CD4-positive, alpha-beta T cell treated with Interferon gamma for 1 hour (primary cell): ENCODE data around the gene ARID5A.
"Not testable (repeated sequence)": the region's sequence is repeated elsewhere in the genome, so short reads cannot be mapped to it uniquely, and the experiment has no call there.

Experiments used
- DNase-seq: peaks from one replicate; pipeline ENCODE4 v3.0.0-alpha.2; 2020

The ARID5A gene, protein sequence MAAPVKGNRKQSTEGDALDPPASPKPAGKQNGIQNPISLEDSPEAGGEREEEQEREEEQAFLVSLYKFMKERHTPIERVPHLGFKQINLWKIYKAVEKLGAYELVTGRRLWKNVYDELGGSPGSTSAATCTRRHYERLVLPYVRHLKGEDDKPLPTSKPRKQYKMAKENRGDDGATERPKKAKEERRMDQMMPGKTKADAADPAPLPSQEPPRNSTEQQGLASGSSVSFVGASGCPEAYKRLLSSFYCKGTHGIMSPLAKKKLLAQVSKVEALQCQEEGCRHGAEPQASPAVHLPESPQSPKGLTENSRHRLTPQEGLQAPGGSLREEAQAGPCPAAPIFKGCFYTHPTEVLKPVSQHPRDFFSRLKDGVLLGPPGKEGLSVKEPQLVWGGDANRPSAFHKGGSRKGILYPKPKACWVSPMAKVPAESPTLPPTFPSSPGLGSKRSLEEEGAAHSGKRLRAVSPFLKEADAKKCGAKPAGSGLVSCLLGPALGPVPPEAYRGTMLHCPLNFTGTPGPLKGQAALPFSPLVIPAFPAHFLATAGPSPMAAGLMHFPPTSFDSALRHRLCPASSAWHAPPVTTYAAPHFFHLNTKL

DNA sequence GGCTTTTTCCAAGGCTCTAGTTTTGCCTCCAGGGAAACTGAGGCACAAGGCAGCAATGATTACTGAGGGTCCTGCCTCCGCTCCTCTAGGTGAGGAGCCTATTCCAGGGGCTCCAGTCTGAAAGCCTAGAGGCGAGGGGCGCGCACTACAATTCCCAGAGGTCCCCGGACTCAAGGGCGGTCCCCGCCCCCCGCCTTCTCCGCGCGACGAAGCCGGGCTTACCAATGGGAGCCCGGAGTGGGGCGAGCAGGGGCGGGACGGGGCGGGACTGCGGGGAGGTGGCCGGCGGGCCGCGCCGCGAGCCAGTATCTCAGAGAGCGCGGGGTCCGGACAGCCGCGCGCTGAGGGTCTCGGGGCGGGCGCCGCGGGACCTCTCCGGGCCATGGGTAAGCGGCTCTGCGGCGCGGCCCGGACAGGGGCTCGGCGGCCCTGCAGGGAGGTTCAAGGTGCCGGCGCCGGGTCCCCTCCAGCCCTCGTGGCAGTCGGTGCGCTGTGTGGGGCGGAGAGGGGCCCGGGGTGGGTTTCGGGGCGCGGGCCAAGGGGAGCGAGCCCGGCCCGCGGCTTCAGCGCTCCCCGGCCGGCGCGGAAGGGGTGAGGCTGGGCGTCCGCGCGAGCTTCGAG lies at the start of gene ARID5A:
Gene ARID5A, plus strand, starts transcription at position 308 of the 621 bp plus-strand sequence. Its CDS starts 75 bp downstream, at position 383.
- DNase-seq = peak; percentile 91

DNA sequence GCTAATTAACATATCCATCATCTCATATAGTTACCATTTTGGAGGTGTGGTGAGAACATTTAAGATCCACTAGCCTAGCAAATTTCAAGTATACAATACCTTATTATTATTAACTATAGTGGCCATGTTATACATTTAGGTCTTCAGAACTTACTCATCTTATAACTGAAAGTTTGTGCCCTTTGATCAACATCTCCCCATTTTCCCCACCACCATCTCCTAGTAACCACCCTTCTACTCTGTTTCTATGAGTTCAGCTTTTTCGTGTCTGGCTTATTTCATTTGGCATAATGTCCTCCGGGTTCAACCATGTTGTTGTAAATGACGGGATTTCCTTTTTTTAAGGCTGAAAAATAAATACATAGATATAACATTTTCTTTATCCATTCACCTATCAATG lies 47.3 kb upstream of the ARID5A start:
- DNase-seq = no peak

DNA sequence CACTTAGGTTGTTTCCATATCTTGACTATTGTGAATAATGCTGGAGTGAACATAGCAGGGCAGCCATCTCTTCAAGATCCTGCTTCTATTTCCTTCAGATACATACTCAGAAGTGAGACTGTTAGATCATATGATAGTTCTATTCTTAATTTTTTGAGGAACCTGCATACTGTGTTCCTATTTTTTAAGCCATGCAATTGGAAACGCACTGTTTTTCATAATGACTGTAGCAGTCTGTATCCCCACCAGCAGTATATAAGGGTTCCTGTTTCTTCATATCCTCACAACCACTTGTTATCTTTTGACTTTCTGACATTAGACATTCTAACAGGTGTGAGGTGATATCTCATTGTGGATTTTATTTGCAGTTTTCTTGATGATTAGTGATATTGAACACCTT lies 46.9 kb upstream of the ARID5A start:
- DNase-seq = no peak

DNA sequence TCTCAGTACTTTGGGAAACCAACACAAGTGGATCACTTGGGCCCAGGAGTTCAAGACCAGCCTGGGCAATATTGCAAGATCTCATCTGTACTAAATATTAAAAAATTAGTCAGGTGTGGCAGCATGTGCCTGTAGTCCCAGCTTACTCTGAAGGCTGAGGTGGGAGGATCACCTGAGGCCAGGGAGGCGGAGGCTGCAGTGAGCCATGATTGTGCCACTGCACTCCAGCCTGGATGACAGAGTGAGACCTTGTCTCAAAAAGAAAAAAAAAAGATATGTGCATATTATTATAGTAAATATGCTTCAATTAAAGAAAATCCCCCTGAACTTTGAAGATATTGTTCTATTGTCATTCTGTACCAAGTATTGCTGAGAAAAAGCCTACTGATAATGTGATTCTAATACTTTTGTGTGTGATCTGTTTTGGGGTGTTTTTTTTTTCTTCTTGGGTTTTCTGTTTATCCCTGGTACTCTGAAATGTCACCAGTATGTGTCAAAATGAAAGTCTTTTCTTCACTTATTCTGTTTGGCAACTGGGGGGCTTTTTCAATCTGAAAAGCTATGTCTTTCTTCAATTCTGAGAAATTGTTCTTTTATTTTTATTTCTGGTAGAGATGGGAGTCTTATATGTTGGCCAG lies 44.6 kb upstream of the ARID5A start:
- no peak for DNase-seq

DNA sequence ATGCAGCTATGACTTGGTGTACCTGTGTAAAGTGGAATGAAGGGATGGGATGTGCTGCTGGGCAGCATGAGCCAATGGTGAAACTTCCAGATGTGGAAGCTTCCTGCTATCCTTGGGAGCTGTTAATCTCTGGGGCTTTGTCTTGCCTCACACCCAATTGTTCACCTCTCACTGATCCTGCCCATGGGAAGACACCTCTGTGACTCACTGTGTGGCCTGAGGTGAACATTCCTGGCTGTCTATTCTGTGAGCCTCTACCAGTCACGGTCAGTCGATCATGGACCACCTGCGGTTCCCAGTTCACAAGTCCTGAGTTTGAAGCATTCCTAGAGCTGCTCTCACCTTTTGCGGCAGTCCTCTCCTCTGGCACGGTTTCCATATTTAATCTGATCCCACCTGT lies 43.5 kb upstream of the ARID5A start:
- DNase-seq = no peak

DNA sequence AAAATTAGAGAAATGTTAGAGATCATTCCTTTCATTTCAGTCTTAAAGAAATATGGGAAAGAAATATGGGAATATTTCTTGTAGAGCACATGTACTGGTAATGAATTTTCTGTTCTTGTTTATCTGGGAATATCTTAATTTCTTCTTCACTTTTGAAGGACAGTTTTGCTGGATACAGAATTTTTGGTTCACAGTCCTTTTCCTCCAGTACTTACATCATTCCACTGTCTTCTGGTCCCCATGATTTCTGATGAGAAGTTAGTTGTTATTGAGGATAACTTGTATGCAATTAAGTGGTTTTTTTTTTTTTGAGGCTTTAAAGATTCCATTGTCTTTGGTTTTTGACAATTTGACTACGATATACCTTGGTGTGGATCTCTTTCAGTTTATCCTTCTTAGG lies 42.4 kb upstream of the ARID5A start:
- DNase-seq = no peak

DNA sequence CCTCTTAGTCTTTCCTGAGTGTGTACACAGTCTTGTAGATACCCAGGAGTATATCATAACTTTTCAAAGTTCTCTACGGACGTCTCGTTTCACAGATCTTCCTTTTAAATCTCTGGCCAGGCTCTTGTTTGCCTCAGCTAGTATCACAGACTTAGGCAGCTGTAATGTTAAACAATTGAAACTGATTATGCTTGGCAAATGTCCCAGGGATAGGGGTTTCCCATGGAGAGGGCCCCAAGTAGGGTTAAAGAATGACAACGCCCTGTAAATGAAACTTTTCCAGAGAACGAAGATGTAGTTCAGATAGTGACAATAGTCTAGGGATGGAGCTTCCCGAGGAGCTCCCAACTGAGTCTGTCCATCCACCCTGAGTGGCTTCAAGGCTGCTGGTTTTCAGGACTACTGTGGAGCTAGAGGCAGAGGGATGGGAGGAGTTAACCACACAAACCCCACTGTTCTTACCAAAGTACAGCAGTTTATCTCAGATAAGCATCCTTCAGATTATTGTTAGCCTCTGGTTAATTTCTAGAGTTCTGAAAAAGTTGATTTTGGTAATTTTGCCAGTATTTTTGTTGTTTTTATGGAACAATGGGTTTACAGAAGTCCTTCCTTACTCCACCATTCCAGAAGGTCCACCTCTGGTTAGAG lies 40.4 kb upstream of the ARID5A start:
- no peak for DNase-seq

DNA sequence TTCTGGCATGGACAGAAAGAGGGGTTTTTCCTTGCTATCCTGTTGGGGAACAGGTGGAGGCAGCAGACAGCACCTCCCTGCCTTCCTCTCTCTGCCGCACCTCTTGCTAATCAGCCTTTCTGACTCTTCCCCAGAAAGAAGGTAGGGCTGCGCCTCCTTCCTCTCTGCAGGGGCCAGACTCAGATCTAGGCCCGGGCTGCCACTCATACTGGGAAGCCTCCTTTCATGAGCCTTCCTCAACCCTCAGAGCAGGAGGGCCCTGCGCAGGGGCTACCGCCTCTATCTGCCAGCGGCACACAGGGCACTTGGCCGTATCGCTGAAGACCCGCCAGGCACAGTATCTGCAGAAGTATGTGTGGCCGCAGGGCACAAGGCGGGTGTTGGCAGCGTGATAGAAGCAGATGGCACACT lies 38.5 kb upstream of the ARID5A start:
- DNase-seq = no peak

DNA sequence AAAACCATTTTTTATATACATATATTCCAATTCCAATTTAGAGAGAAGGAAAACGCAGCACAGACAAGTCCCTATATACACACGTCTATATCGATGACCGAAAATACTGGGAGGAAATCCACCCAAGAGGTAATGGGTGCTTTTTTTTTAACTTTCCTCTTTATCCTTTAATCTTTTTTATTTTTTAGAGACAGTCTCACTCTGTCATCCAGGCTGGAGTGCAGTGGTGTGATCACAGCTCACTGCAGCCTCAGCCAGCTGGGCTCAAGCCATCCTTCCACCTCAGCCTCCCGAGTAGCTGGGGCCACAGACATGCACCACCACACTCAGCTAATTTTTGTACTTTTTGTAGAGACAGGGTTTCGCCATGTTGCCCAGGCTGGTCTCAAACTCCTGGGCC lies 37.9 kb upstream of the ARID5A start:
- not testable (repeated sequence) for DNase-seq

DNA sequence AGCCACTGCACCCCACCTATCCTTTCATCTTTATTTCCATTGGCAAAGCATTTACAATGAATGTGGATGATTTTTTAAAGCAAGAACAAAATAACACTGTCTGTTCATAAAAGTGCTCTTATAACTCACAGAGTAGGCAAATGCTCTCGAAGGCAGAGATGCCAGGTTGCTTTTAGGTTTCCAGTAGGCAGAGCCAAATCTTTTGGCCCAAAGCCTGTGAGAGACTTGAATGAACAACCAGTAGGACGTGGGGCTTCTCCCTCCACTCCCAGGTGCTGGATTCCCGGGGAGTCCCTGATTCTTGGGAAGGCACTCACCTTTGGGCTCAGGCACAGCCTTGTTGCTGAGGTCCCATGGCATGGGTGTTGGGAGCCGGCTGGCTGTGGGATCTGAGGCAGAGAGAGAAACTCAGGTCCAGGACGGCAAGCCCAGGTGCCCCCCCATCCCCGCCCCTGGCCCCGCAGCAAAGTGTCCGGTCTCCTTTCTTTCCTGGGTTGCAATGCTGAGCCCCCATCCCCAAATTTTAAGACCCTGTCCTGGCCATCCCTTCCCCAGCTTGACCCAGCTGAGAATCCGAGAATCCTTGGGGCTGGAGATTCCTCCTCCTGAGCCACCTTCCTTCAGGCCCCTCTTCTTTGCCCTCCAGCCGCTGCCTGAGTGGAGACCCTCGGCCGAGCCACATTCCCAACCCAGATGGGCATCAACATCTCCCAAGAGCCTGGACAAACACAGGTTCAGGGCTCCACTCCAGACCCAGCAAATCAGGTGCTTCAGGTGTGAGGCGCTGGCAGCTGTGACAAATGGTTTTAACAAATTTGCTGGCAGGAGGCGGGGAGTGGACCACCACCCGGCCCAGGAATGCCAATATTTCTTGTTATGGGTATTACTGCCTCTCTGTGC lies 37.2 kb upstream of the ARID5A start:
- DNase-seq = no peak

DNA sequence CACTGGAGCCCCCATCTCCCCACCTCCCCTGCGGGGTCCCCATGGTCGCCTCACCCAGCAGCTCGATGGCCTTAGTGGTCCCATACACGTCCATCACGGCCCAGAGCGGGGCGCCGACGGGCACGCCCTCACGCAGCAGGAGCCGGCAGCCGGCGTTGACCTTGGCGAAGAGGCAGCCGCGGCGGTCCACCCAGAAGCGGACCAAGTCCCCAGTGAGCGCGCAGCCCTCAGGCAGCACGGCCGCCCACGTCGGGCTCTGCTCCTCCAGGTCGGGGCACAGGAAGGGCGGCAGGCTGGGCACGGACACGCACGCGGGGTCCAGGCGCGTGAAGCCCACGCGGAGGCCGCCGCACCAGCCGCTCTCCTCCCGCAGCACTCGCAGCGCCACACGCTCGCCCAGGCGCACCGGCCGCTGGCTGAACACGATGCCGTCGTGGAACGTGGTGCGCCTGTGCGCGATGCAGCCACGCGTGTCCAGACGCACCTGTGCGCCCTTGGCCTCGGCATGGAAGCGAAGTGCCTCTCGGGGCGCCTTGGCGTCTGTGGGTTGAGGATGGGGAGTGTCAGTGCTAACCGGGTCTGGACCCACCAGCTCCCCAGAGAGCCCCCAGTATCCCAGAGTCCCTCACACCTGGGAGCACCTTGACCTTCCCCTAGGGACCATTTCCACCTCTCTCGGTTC lies 36.0 kb upstream of the ARID5A start:
- no peak for DNase-seq

DNA sequence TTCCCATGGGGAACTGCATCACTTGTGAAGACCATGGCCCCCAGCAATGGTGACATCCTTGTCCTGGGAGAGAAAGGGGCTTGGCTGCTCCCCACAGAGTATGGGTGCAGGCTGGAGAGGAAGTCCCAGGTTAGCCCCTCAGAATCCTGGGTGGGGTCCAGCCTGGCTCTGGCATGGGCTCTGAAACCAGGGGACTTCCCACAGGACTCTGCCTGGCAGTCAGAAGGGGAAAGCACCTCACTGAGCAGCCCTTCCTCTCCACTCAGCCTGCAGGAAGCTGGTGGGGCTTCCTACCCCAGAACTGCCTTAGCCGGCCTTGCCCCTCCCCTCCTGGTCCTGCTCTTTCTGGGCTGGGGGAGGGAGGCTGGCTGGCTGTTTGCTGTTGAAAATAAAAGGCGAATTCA lies 35.1 kb upstream of the ARID5A start:
- peak; percentile 23 for DNase-seq

DNA sequence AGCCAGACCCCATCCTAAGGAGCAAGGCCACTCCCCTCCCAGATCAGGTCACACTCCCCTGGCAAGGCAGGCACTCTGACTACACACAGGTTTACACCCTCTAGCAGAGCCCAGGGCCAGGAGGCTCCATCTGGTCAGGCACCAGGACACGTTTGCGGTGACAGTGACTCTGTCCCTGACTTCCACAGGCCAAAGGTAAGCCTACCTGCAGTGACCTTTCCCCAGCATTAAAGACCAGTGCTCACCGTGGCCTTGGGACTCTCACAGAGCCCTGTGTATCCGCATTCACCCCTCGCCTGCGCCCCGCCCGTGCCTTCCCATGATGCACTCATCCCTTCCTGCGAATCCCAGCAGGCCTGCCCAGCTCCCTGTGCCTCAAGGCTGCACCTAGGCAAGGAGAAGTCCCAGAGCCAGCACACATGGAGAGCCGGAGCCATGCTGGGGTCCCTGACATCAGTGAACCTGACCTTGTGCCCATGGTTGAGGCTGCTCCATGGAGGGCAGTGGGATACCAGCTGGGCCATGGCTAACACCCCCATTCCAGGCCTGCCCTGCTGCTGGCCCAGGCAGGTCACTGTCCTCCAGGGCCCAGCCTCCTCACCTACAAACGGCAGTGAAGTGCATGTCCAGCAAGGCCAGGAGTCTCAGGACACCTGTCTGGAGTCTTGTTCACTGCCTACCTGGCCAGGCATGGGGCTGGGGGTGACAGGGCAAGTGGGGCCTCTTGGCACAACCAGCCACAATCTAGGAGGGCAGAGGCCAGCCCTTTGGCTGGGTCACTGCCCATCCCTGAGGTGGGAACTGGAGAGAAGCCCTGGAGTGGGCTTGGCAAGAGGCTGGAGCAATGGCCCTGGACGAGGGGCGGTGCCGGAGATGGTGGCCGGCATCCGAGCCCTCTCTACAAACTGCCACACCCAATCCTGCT lies 34.4 kb upstream of the ARID5A start:
- DNase-seq = no peak

DNA sequence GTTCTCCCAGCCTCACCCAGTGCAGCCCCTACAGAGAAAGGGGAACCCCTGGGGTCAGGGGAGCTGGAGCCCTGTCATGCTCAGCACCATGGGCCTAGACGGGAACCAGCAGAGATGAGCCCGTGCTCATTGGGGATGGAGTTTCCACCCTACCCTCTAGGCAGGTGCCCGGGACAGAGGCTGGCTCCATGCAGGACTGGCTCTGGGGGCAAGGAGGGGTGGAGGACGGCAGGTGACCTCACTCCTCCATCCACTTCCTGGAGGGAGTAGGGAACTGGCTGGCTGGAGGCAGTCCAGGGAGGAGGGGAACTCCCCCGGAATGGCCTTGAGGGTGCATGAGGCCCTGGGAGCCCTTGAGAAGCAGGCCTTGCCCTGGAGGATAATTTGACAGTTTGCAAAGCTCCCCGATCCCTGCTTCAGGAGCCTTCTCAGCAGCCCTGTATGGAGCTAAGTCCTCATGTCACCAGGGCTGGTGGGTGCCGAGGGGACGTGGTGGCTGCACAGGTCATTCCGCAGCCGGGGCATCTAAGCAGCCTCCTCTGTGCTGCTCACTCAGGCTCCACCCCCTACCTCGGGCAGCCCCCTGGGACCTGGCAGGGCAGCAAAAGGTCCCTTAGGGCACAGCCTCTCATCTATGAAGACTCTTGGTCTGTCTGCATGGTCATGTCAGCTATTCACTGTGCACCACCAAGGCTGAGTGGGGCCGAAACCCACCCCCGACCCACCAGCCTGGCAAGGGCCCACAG lies 33.5 kb upstream of the ARID5A start:
- DNase-seq = no peak

DNA sequence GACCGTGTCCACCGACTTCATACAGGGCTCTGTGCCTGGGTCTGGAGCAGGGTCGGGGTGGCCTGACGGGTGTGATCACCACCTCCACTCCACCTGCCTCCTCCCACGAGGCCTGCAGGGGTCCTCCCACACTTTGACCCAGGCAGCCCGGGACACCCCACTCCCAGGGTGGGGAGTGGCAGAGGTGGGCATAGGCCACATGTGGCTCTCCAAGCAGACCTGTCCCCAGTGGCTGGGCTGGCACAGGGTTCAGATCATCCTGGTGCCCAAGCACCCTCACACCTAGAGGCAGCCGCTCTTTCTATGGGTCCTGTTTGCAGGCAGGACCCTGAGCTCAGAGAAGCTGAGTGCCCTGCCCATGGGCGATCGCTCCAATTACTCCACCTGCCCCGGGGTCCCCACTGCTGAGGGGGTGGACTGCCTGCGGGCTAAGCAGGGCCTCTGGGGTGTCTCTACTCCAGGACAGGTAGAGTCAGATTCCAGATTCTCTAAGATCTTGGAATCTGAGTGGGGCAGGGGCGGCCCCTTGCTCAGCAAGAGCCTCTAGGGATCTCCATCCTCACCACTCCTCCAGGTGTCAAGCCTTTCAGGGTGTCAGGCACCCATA lies 32.8 kb upstream of the ARID5A start:
- DNase-seq = no peak

DNA sequence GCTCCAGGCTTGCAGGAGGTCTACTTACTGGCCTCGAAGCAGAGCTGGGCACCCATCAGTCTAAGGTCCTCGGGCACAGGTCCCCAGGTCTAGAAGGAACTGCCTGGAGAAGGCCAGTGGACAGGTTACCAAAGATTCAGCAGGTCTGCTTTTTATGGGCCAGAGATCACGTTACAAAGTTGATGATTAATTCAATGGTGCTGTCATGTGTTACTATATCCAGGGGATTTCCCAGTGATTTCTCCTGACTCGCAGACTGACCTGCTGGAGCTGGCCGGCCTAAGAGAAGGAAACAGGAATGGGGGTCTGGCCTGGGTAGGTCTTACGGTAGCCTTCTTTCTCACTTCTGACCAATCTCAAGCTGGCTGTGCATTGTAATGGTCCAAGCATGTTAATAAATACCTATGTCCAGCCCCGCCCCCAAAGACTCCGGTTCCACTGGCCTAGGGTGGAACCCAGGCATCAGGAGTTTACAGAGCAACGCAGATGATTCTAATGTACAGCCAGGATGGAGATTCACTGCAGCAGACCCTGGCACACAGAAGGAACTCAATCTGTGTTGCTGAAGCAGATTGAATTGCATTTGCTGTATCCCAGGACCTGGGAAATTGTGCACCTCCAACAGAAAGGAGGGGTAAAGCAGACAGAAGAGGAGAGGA lies 31.2 kb upstream of the ARID5A start, which contains the start of gene NEURL3:
Gene NEURL3, minus strand, starts transcription at position 127 of the 659 bp plus-strand sequence. Its CDS starts 71 bp downstream, at position 56.
- DNase-seq = no peak

DNA sequence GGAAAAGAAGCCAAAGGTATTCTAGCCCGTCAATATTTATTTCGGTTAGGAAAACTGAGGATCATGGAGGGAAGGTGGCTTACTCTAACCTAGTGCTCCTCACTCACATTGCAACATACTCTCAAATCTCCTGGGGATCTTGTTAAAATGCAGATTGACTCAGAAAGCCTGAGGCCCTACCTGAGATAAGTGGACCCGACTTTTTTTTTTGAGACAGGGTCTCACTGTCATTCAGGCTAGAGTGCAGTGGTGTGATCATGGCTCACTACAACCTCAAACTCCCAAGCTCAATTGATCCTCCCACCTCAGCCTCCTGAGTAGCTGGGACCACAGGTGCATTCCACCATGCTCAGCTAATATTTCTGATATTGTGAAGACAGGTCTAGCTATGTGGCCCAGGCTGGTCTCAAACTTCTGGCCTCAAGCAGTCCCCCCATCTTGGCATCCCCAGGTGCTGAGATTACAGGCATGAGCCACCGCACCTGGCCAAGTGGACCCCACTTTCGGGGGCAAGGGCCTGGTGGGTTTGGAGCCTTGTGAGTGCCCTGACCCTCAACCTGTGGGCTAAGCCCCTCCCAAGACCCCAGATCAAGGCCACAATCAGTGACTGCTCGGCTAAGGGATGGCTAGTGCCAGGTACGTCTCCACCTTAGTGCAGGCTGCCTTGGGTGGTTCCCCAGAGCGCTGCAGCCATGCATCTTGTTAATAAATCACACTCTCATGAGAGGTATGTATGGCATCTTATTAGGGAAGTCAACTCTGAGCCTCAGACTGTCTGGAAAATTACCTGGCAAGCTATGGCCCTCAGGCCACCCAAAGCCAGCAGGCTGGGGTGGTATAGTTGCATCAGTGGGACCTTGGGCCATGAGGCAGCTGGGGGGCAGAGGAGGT lies 30.3 kb upstream of the ARID5A start:
- DNase-seq = no peak
